Activated CD4-positive, alpha-beta T cell treated with anti-CD3 and anti-CD28 coated beads, Interleukin-2, amount 10 ng/mL, durations not matched to agents 7 days and 5 days (primary cell): ENCODE results near the gene CETN1. TPM values are rescaled to one million over a fixed set of nuclear protein-coding genes. Genes with fewer than 3 reads are reported as not detected.

Experiments
- CTCF ChIA-PET: fragments of 350-600 bp; sonication (Branson Sonifier 250); formaldehyde crosslinking; loops from one replicate; lab custom pipeline; 2021; ENCODE audit warnings: antibody characterized with exemption; lab: Charles Lee
- POLR2A ChIA-PET: fragments of 350-600 bp; sonication (Branson Sonifier 250); formaldehyde crosslinking; loops from one replicate; lab custom pipeline; 2021; ENCODE audit warnings: antibody characterized with exemption; lab: Charles Lee
- DNase-seq: peaks from one replicate; pipeline ENCODE4 v3.0.0-alpha.2; 2020
- H3K27ac Mint-ChIP-seq: one replicate; pipeline ENCODE4 v1.8.0; 2021; ENCODE audit warnings: mild to moderate bottlenecking, moderate library complexity, mixed read lengths
- H3K27me3 Mint-ChIP-seq: one replicate; pipeline ENCODE4 v1.8.0; 2021; ENCODE audit warnings: mixed read lengths
- H3K36me3 Mint-ChIP-seq: one replicate; pipeline ENCODE4 v1.8.0; 2021; ENCODE audit warnings: low read depth, mixed read lengths
- H3K4me1 Mint-ChIP-seq: one replicate; pipeline ENCODE4 v1.8.0; 2021; ENCODE audit warnings: mixed read lengths
- H3K4me3 Mint-ChIP-seq: one replicate; pipeline ENCODE4 v1.8.0; 2021; ENCODE audit warnings: mild to moderate bottlenecking, moderate library complexity, mixed read lengths
- H3K9me3 Mint-ChIP-seq: one replicate; pipeline ENCODE4 v1.8.0; 2021; ENCODE audit warnings: mixed read lengths
- total RNA-seq, 2 experiments: library from RNA; stranded (reverse); gene quantifications; one replicate each; pipeline ENCODE4 v1.2.3, GENCODE V29; 2021

Gene CETN1
- total RNA-seq, 2 experiments from 2014 or later, result not detected

DNA sequence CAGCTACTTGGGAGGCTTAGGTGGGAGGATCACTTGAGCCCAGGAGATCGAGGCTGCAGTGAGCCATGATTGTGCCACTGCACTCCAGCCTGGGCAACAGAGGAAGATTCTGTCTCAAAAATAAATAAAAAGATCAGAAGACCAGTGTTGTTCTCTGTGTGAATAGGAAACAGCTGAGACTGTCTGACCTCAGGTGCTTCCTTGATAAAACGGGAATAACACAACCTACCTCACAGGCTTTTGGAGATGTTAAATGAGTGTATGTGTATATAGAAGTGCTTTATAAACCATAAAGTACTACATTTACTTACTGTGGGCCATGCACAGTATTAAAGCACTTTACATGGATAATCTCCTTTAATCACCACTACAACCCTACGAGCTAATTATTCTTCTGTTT is 9.9 kb upstream of the CETN1 start:
- no peak overlapping the region for H3K4me3 Mint-ChIP-seq
- ChIA-PET POLR2A (no interaction called here), CTCF (interaction anchor here (0.6 to 0.8 kb wide), 2 partner anchors 200 to 390 kb away, joined by 3 read pairs; no protein-coding TSS in a partner anchor)
- DNase-seq, result no peak
- H3K9me3 Mint-ChIP-seq, result no peaks in the 10 kb centered on the region
- peaks cover 5% of the 10 kb centered on the region for H3K27me3 Mint-ChIP-seq
- H3K27ac Mint-ChIP-seq, result no peak overlapping the region
- no peaks in the 10 kb centered on the region for H3K4me1 Mint-ChIP-seq
- H3K36me3 Mint-ChIP-seq, result no peaks in the 10 kb centered on the region

GRCh38 chr18:570697-571096 is 9.5 kb upstream of the CETN1 start:
- CTCF ChIA-PET, result interaction anchor here (0.6 to 0.8 kb wide), 2 partner anchors 201 to 391 kb away, joined by 3 read pairs; no protein-coding TSS in a partner anchor
- H3K27ac Mint-ChIP-seq, result no peak overlapping the region

GRCh38 chr18:572091-572830 is 7.9 kb upstream of the CETN1 start:
- ChIA-PET CTCF (interaction anchor here (1.4 kb wide), 1 partner anchor 14 kb away, joined by 4 read pairs; no protein-coding TSS in a partner anchor), POLR2A (no interaction called here)
- Mint-ChIP-seq H3K4me1 (no peaks in the 10 kb centered on the region), H3K9me3 (no peaks in the 10 kb centered on the region), H3K4me3 (no peak overlapping the region), H3K27me3 (peaks cover 4% of the 10 kb centered on the region), H3K36me3 (no peaks in the 10 kb centered on the region), H3K27ac (no peak overlapping the region)
- DNase-seq, result no peak

More at GRCh38 chr18:570697-571096, 9.5 kb upstream of the CETN1 start:
- H3K4me1 Mint-ChIP-seq, result no peaks in the 10 kb centered on the region
- peaks cover 5% of the 10 kb centered on the region for H3K27me3 Mint-ChIP-seq
- no peak overlapping the region for H3K4me3 Mint-ChIP-seq
- DNase-seq, result no peak
- no peaks in the 10 kb centered on the region for H3K9me3 Mint-ChIP-seq
- POLR2A ChIA-PET, result no interaction called here
- no peaks in the 10 kb centered on the region for H3K36me3 Mint-ChIP-seq

DNA sequence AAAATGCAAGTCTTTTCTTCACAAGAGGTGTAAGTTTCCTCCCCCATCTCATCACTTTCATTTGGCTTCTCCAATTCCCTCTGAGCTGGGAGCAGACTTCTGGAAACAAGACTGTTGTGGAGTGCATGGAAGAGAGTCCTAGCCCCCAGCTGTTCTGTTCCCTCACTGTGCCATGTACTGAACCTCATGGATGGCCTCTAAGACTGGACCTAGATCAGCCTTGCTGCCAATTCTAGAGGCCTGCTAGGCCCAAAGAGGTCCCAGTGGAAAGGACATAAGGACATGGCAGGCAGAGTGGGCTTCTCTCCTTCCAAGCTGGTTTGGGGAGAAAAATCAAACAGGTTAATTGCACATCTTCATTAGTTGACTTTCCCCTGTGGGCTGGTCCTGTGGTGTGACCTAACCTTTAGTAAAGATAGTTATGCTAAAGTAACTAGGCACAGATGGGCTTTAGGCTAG is 7.3 kb upstream of the CETN1 start:
- Mint-ChIP-seq H3K9me3 (no peaks in the 10 kb centered on the region), H3K27me3 (peaks cover 4% of the 10 kb centered on the region), H3K27ac (no peak overlapping the region), H3K4me3 (no peak overlapping the region), H3K4me1 (no peaks in the 10 kb centered on the region), H3K36me3 (no peaks in the 10 kb centered on the region)
- CTCF ChIA-PET, result no interaction called here
- POLR2A ChIA-PET, result no interaction called here
- no peak for DNase-seq

- DNase-seq, result no peak
- CTCF ChIA-PET, result no interaction called here
- POLR2A ChIA-PET, result no interaction called here
- H3K4me1 Mint-ChIP-seq, result no peaks in the 10 kb centered on the region
- H3K4me3 Mint-ChIP-seq, result no peak overlapping the region
- H3K27ac Mint-ChIP-seq, result no peak overlapping the region
- H3K9me3 Mint-ChIP-seq, result no peaks in the 10 kb centered on the region
- peaks cover 1% of the 10 kb centered on the region for H3K27me3 Mint-ChIP-seq
- no peaks in the 10 kb centered on the region for H3K36me3 Mint-ChIP-seq
Measured at GRCh38 chr18:573385-573784, 6.8 kb upstream of the CETN1 start.

DNA sequence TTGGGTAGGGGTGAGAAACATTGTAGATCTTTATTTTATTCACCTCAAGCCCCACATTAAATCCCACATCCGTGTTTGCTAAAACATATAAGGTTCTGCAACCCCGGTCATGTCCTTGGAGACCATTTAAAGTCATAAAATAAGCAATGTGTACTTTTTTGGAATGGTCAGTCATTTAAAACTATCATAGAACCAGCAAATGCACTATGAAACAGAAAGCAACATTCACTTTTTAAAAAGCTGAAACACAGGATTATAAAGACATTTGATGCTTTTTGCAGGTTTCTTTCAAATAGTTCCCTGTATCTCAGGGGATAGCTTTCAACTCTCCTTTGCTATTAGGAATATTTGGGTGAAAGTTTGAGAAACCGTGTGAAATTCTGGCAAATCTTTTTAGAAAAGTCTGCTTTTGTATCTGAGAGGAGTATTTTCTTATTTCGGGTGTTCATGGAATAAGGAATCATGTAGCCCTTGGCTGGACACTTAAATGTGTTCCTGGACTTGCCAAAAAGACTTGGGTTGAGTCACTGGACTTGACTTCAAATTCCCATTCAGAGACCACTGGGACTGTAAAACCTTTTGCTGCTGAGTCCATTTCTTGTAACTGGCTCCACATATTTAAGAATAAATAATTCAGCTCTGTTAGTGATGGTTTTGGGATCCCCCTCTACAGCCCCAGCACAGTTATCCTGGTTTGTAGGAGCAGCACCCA is 5.9 kb upstream of the CETN1 start:
- Mint-ChIP-seq H3K36me3 (no peaks in the 10 kb centered on the region), H3K27ac (no peak overlapping the region), H3K4me3 (no peak overlapping the region), H3K9me3 (no peaks in the 10 kb centered on the region), H3K4me1 (no peaks in the 10 kb centered on the region), H3K27me3 (no peaks in the 10 kb centered on the region)
- POLR2A ChIA-PET, result no interaction called here
- no peak for DNase-seq
- CTCF ChIA-PET, result no interaction called here

DNA sequence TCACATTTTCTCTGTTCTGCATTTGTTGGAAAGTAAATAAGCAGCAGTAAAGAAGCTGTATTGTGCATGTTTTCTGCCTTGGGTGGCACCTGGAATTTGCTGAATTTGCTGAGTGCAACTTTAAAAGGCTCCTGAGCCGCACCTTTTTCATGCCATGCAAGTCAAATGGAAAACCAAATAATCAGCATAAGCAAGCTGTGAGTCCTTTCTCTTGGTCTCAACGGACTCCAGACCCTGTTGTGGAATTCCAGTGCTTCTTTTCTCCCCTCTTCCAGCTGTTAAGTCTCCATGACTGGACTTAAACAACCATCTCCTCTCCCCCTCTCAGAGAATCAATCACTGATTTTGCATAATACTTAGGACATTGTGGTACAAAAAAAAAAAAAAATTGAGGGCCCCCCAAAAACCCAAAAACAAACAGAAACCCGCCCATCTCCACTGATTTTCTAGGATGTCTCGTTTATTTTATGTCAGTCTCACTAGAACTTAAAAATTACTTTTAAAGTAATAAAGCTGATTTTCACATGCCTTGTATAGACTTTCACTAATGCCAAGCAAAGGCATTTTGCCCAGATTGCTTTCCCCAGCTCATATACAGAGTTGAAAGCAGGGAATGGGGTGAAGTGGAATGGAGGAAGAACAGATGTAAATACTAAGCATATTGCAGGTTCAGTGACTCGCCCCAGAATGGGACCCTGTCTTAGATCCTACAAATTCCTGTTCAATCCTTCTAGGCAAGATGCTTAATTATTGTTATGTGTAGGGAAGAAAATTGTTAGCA is 5.1 kb upstream of the CETN1 start:
- no peaks in the 10 kb centered on the region for H3K9me3 Mint-ChIP-seq
- ChIA-PET CTCF (no interaction called here), POLR2A (no interaction called here)
- no peak for DNase-seq
- H3K36me3 Mint-ChIP-seq, result no peaks in the 10 kb centered on the region
- H3K4me1 Mint-ChIP-seq, result no peaks in the 10 kb centered on the region
- no peak overlapping the region for H3K4me3 Mint-ChIP-seq
- no peaks in the 10 kb centered on the region for H3K27me3 Mint-ChIP-seq
- no peak overlapping the region for H3K27ac Mint-ChIP-seq

DNA sequence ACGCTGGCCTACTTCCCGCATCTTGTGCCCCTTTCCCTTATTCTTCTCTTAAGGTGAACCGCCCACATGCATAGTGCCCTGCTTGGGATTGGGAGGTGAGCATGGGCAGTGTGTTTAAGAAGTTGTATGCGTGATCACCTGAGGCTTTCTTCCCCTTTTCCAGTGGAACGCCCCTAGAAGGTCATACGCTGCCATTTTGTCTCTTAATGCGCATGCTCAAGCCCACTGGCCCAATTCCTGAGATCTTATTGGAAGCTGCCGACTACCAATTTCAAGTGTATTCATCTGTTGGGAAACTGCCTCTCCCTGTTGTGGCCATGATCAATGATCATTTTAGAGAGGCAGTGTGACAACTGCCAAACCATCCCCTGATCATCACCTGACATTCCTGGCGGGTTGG is 3.3 kb upstream of the CETN1 start:
- no peak overlapping the region for H3K4me3 Mint-ChIP-seq
- no peak for DNase-seq
- H3K27ac Mint-ChIP-seq, result no peak overlapping the region
- ChIA-PET POLR2A (no interaction called here), CTCF (no interaction called here)
- H3K9me3 Mint-ChIP-seq, result no peaks in the 10 kb centered on the region
- no peaks in the 10 kb centered on the region for H3K4me1 Mint-ChIP-seq
- H3K27me3 Mint-ChIP-seq, result peaks cover 2% of the 10 kb centered on the region
- no peaks in the 10 kb centered on the region for H3K36me3 Mint-ChIP-seq

DNA sequence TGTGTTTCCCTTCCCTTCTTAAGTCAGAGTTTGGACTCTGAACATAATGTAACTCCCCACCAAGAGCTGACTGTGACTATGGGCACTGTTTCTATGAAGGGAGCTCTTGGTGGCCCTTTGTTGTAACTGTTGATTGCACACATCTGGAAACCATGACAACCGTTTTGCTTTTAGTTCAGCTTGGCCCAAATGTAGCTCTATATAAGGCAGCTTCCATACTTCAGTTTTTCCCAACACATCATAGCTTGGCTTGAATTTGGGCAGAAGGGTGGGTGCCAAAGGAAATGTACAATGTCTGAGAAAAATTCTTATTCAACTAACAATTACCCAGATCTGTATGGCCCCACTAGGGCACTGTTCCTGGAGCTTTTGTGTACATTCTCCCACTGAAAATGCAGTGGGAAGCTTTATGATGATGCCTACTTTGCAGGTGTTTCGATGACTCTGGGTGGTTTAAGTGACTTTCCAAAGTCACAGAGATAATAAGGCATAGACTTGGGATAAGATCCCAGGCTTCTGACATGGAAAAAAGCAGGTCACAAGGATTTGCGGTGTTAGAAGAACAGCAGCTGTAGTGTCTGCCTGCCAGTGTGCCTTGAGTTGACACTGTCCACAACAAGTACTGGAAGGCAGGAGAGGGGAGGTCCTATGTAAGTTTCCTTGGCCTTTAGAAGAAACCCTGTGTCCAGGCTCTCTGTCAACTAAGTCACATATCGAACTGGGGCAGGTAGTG is 2.4 kb upstream of the CETN1 start:
- Mint-ChIP-seq H3K4me3 (no peak overlapping the region), H3K36me3 (no peaks in the 10 kb centered on the region), H3K4me1 (no peaks in the 10 kb centered on the region), H3K9me3 (no peaks in the 10 kb centered on the region), H3K27me3 (peaks cover 2% of the 10 kb centered on the region), H3K27ac (no peak overlapping the region)
- no peak for DNase-seq
- CTCF ChIA-PET, result interaction anchor here (0.8 kb wide), 1 partner anchor 135 kb away, joined by 3 read pairs; no protein-coding TSS in a partner anchor
- POLR2A ChIA-PET, result no interaction called here

GRCh38 chr18:579238-579637 is 942 bp upstream of the CETN1 start:
- peaks cover 2% of the 10 kb centered on the region for H3K27me3 Mint-ChIP-seq
- ChIA-PET CTCF (no interaction called here), POLR2A (interaction anchor here (0.7 kb wide), 1 partner anchor 260 kb away, joined by 6 read pairs; no protein-coding TSS in a partner anchor)
- no peak for DNase-seq
- no peaks in the 10 kb centered on the region for H3K4me1 Mint-ChIP-seq
- H3K27ac Mint-ChIP-seq, result no peak overlapping the region
- H3K4me3 Mint-ChIP-seq, result no peak overlapping the region
- no peaks in the 10 kb centered on the region for H3K36me3 Mint-ChIP-seq
- H3K9me3 Mint-ChIP-seq, result no peaks in the 10 kb centered on the region

DNA sequence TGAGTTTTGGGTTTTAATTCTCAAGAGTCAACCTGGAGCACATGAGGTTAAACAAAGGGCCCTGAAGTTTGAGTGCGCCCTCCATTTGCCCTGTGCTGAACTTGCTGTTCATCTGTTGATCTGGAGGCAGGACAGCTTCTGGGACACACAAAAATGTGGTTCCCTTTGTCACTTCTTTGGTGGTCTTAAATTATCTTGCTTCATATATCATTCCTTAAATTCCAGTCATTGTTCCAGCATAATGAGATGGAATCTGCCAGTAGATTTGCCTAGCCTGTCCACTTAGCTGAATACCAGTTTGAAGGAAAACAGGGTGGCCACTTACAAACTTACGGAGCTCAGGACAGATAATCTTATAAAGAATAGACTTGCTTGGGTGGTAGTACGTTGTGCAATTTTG is 916 bp downstream of the CETN1 start:
- Mint-ChIP-seq H3K36me3 (no peaks in the 10 kb centered on the region), H3K9me3 (no peaks in the 10 kb centered on the region), H3K27me3 (peaks cover 2% of the 10 kb centered on the region), H3K4me1 (no peaks in the 10 kb centered on the region), H3K4me3 (no peak overlapping the region), H3K27ac (no peak overlapping the region)
- ChIA-PET POLR2A (no interaction called here), CTCF (no interaction called here)
- no peak for DNase-seq

GRCh38 chr18:582465-582864 is 2.3 kb downstream of the CETN1 start:
- Mint-ChIP-seq H3K4me1 (no peaks in the 10 kb centered on the region), H3K4me3 (no peak overlapping the region), H3K9me3 (no peaks in the 10 kb centered on the region), H3K36me3 (no peaks in the 10 kb centered on the region), H3K27me3 (peaks cover 2% of the 10 kb centered on the region), H3K27ac (no peak overlapping the region)
- DNase-seq, result no peak
- ChIA-PET POLR2A (no interaction called here), CTCF (no interaction called here)
